Skin epidermis (tissue), 12 donors: ENCODE measurements around the gene JSRP1.

ENCODE experiments used
- H3K27ac ChIP-seq, 21 experiments: fragments of 200-600 bp; sonication (generic) in 11 of 21; one replicate each; pipeline ENCODE4 v1.5.0; 2020; ENCODE audit warnings: mild to moderate bottlenecking in 3 of 21, inconsistent platforms in 2 of 21, moderate library complexity in 2 of 21
- H3K4me3 ChIP-seq, 7 experiments: fragments of 200-600 bp; sonication (generic) in 2 of 7; one replicate each; pipeline ENCODE4 v1.5.0; 2020; ENCODE audit warnings: inconsistent platforms in 2 of 7, mild to moderate bottlenecking in 2 of 7, moderate library complexity in 1 of 7

JSRP1 gene

GRCh38 chr19:2249880-2250765, 6.1 kb downstream of the JSRP1 start:
- Histone ChIP-seq H3K27ac (no peak overlapping the region), H3K4me3 (no peak overlapping the region)

DNA sequence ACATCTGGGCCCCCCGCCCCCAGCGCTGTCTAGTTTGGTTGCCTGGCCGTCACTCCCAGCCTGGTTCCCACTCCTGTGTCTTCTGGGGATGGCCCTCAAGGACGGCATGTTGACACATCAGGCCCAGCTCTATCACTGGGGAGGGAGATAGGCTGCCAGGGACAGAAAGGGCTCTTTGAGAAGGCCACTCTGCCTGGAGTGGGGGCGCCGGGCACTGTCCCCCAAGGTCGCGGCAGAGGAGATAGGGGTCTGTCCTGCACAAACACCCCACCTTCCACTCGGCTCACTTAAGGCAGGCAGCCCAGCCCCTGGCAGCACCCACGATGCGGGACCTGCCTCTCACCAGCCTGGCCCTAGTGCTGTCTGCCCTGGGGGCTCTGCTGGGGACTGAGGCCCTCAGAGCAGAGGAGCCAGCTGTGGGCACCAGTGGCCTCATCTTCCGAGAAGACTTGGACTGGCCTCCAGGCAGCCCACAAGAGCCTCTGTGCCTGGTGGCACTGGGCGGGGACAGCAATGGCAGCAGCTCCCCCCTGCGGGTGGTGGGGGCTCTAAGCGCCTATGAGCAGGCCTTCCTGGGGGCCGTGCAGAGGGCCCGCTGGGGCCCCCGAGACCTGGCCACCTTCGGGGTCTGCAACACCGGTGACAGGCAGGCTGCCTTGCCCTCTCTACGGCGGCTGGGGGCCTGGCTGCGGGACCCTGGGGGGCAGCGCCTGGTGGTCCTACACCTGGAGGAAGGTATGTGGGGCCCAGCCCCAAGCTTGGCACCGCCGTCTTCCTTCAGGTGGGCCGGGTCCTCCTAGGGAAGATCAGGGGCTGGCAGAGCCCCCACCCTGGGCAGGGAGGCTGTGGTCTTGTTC, 7.0 kb downstream of the JSRP1 start, which contains the start of gene AMH:
AMH (plus strand) TSS at position 314 of the 857 bp plus-strand sequence; CDS start at position 324, 10 bp downstream.
- Histone ChIP-seq H3K27ac (no peak within 1 kb of the TSS), H3K4me3 (no peak within 1 kb of the TSS)

DNA sequence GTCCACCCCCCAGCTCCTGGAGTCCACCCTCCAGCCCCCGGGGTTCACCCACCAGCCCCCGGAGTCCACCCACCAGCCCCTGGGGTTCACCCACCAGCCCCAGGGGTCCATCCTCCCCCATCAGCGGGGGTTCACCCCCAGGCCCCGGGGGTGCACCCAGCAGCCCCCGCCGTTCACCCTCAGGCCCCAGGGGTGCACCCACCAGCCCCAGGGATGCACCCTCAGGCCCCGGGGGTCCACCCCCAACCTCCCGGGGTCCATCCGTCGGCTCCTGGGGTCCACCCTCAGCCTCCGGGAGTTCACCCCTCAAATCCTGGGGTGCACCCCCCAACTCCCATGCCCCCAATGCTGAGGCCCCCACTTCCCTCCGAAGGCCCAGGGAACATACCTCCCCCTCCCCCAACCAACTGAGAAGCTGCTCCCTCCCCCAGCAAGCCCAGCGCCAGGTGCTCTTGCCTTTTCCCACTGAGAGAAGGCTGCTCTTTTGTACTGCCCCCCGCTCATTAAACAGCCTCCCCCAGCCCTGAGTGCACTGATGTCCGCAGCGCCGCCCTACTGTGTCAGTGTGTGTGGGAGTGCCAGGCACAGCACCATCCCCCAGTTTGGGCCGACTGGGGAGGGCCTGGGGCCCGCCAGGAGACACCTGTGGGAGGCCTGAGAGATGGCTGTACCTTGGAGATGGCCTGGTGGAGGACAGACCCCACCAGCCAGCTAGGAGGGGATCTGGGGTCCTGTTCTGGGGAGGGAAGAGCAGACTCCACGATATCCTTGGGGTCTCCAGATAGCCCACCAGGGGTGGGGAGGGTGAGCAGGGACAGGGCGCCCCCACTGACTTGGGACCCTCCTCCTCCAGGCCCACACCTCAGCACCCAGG, 7.8 kb downstream of the JSRP1 start:
- no peak overlapping the region for H3K27ac ChIP-seq
- no peak overlapping the region for H3K4me3 ChIP-seq

DNA sequence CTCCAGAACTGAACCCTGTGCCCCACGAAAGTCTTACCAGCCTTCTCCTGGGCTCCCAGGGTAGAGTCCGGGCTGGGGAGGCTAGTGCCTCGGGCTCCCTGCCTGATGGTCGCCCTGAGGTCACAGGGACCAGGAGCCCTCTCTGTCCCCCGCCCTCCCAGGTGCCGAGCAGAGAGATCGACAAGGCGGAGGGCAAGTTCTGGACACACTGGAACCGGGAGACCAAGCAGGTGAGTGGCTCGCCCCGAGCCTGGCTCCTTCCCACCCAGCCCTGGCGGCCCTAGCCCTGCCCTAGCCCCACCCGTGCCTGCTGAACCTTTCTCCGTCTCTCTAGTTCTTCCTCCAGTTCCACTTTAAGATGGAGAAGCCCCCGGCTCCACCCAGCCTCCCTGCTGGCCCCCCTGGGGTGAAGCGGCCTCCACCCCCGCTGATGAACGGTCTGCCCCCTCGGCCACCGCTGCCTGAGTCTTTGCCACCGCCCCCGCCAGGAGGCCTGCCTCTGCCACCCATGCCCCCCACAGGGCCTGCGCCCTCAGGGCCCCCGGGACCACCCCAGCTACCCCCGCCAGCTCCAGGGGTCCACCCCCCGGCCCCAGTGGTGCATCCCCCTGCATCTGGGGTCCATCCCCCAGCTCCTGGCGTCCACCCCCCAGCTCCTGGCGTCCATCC, 8.7 kb downstream of the JSRP1 start:
- Histone ChIP-seq H3K4me3 (no peak overlapping the region), H3K27ac (no peak overlapping the region)

DNA sequence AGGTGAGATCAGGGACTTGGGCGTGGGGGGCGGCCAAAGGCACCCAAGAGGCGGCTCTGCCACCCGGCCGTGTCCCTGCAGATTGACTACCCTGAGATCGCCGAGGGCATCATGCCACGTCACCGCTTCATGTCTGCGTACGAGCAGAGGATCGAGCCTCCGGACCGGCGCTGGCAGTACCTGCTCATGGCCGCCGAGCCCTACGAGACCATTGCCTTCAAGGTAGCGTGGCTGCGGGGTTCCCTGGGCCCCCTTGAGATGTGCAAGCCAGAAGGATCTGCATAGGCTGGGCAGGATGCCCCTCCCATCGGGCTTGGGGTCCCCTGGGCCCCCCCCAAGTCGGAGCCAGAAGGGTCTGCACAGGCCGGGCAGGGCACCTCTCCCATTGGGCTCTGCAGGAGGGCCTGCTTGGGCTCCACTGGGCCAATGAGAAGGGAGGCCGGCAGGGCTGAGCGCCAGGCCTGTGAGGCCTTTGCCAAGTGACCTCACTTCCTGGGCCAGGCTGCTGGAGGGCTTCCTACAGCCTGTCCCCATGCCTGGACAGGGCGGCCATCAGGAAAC, 9.3 kb downstream of the JSRP1 start:
- H3K4me3 ChIP-seq: no peak overlapping the region
- H3K27ac ChIP-seq: no peak overlapping the region

DNA sequence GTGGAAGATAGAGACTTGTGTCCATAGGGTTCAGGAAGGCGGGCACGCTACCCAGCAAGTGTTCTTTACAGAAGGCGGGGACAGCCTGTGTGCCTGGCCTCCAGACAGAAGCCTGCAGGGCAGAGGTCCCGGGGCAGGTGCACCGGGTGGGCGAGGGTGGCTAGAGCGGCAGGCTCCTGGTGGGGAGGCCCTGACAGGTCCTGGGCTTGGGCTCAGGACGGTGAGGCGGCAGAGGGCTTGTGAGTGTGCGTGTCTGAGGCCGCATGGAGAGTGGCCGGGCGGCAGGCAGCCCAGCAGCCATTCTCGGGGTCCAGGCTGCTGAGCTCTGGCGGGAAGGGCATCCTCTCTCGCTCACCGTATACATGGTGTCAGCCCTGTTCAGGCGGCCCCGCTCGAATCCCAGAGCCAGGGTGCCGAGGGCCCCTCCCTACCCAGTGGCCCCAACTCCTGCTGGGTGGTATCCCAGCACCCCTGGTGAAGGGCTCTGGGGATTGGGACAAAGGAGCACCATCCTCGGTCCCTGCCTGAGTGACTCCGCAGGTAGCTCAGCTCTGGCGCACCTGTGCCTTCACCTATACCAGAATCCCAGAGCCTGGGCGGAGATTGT, 10.1 kb downstream of the JSRP1 start:
- H3K27ac ChIP-seq: no peak overlapping the region

GRCh38 chr19:2245273-2245672, 10.9 kb downstream of the JSRP1 start:
- Histone ChIP-seq H3K27ac (no peak overlapping the region), H3K4me3 (no peak overlapping the region)

More for the DNA sequence above, 10.1 kb downstream of the JSRP1 start:
- no peak overlapping the region for H3K4me3 ChIP-seq

GRCh38 chr19:2244486-2244885, 11.7 kb downstream of the JSRP1 start:
- no peak overlapping the region for H3K27ac ChIP-seq
- no peak overlapping the region for H3K4me3 ChIP-seq

DNA sequence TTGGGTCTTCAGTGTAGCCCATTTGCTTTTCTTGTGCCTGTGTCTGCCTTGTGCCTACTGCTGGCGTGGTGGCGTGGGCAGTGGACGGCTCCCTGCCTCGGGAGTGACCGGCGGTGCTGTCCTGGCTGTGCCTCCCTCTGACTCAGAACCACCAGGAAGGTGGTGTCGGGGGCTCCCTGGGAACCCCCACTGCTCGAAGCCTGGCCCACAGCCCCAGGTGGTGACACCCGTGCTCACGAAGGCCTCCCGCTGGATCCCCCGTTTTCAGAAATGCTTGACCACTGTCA, 12.1 kb downstream of the JSRP1 start:
- Histone ChIP-seq H3K4me3 (no peak overlapping the region), H3K27ac (no peak overlapping the region)

GRCh38 chr19:2243274-2244124, 12.7 kb downstream of the JSRP1 start:
- Histone ChIP-seq H3K4me3 (no peak overlapping the region), H3K27ac (no peak overlapping the region)

GRCh38 chr19:2242816-2243215, 13.4 kb downstream of the JSRP1 start:
- no peak overlapping the region for H3K27ac ChIP-seq
- no peak overlapping the region for H3K4me3 ChIP-seq

DNA sequence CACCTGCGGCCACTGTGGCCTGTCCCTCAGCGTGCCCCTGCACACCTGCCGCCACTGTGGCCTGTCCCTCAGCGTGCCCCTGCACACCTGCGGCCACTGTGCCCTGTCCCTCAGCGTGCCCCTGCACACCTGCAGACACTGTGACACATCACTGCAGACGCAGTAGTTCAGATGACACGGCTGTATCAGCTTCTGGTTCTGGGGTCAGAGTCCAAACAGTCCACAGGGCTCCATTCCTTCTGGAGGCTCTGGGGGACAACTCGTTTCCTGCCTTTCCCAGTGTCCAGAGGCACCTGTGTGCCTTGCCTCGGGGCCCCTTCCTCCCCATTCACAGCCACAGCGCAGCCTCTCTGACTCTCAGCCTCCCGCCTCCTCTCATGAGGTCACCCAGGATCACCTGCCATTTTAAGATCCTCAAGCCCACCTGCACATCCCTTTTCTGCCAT, 14.1 kb downstream of the JSRP1 start:
- Histone ChIP-seq H3K4me3 (no peak overlapping the region), H3K27ac (peak overlapping the region in 1 of 21 experiments; percentile 93)

- Histone ChIP-seq H3K4me3 (peak overlapping the region in 1 of 7 experiments; percentile 35), H3K27ac (peak overlapping the region in 14 of 21 experiments; percentile 22 to 99 (median 67))
Observed at GRCh38 chr19:2240881-2241760, 15.1 kb downstream of the JSRP1 start.

DNA sequence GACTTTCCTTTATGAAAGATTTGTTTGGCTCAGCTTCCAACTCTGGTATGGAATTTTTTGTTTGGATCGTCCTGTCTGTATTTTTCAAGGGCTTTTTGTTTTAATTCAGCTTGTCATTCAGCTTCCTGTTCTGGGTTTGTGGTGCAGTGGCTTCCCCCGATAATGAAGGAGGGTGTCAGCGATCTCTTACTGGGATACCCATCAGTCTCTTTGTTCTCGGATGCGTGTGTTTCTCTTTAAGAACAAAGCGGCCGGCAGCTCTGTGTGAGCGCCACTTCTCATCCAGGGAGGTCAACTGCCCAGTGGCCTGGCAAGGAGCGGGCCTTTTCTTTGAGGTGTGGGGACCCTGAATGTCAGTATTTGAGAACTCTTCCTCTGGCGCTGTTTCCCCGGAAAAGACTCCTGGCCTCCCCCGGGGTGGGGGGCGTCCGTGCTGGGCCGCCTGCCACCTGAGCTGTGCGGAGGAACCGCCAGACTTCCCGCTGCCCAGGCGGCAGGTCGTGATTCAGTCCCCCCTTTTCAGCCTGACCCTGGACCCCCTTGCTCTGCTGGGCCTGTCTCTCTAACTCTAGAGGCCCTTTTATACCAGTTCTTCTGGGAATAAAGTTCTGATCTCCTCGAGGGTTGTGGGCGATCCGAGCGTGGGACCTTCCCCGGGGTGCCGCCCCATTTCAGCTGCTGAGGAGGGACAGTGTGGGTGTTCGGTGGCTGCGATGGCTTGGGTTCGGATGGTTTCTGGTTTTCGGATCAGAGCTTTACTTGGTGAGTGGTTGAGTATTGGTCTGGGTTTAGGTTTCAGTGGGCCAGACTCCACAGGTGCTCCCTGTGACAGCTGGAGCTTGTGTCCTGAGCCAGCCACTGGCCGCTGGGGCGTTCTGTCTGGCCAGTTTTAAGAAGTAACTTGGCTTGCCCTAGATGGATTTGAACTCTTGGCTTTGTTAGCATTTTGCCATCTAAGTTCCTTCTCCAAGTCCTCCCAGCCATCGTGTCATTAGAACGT, 16.1 kb downstream of the JSRP1 start:
- H3K4me3 ChIP-seq: peak overlapping the region; percentile 4 to 36 (median 30)
- H3K27ac ChIP-seq: peak overlapping the region in 18 of 21 experiments; percentile 2 to 99 (median 66)

GRCh38 chr19:2239173-2239572, 17.0 kb downstream of the JSRP1 start:
- peak overlapping the region in 11 of 21 experiments; percentile 2 to 99 (median 65) for H3K27ac ChIP-seq

More at GRCh38 chr19:2239173-2239572, 17.0 kb downstream of the JSRP1 start:
- peak overlapping the region in 3 of 7 experiments; percentile 30 to 36 (median 35) for H3K4me3 ChIP-seq
